Jurkat, Clone E6-1 (cell line): ENCODE data around the gene SRGAP3.

Experiments used
- DNase-seq: peaks from one replicate; pipeline ENCODE4 v3.0.0-alpha.2; 2011; ENCODE audit warnings: low read depth, low spot score
- H3K4me3 ChIP-seq: 2 replicates; pipeline ENCODE4 v1.5.1; 2011; ENCODE audit warnings: mild to moderate bottlenecking, low read length, control low read depth, moderate library complexity

The SRGAP3 gene

GRCh38 chr3:8975081-8976020, 274.1 kb downstream of the SRGAP3 start:
- no peak for DNase-seq
- no peak overlapping the region for H3K4me3 ChIP-seq

DNA sequence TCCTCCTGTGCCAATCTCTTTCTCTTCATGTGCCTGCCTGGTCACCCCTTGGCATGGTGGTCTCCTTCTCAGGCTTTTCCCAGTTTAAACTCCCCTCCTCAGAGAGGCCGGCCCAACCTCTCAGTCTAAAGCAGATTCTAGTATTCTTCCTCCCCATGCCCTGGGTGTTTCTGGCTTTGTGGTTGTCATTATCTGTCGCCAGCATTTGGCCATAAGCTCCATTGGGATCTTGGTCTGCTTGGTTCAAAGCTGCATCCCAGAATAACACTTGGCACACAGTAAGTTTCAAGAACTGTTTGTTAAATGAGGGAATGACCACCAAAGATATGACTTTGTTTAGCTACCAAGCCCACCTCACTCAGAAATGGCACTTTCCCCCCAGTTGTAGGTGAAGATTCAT, 275.0 kb downstream of the SRGAP3 start:
- H3K4me3 ChIP-seq: no peak overlapping the region
- no peak for DNase-seq

DNA sequence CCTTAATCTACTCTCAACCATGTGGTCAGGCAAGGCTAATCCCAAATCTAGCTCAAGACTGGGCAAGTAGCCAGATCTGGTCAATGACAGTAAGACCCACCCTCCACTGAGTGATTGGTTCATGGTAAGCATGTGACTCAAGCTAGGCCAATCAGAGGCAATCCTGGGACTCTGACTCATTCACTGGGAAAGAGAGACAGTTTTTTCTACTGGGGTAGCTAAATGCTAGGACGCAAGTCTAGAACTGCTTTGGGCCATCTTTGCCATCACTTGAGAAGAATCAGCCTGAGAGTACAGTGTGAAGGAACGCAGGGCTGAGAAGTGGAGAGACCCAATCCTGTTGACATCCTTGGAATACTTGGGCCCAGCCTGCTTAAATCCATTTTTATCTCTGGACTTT, 276.8 kb downstream of the SRGAP3 start:
- DNase-seq: no peak

DNA sequence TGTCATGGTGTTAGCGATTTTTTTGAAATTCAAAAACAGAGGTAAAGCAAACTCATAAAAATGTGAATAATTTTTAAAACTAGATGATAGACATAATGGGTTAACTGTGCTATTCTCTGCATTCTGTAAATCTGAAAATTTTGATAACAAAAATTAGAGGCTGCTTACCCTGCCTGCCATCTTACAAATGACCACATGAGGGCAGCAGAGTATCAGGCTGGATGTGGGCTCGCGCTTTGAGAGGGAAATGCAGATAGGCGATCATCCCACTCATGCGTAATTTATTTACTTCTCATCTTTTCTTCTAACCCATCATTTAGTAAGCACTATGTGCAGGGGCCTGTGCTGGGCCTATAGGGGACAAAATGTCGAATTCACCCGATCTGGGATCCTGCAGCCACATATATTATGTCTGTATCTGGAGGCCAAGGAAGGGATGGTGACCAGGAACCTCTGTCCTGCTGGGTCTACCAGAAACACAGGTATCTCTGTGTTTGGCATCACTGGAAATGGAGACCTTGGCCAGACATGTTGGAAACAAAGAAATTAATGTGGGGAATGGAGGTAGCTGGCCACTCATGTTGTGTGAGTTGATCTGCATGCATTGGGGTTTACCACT, 278.4 kb downstream of the SRGAP3 start:
- DNase-seq: peak; percentile 67
- no peak overlapping the region for H3K4me3 ChIP-seq

More for the DNA sequence above, 276.8 kb downstream of the SRGAP3 start:
- no peak overlapping the region for H3K4me3 ChIP-seq

- no peak for DNase-seq
Measured at GRCh38 chr3:8969241-8969640, 280.2 kb downstream of the SRGAP3 start.

DNA sequence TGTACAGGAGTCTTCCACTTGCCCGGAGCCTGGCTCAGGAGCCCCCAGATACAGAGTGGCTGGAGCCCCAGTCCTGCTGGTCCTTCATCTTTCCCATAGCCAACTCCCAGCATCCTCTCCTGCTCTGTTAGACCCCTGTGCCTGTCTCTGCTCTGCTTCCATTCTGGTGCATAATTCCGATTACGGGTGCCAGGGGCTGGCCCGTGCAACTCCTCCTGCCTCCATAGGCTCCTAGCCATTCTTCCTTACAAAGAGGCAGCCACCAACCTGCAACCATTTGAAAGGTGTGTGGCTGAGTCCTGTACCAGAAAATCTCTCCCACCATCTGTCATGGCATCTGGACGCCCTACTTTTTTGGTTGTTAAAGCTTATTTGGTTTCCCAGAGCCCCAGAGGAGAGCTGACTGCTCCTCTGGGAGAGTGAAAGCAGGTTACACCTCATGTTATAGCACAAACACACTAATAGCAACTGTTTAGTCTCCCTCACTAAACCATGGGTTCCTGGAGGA, 281.0 kb downstream of the SRGAP3 start:
- H3K4me3 ChIP-seq: no peak overlapping the region
- DNase-seq: no peak

More at GRCh38 chr3:8969241-8969640, 280.2 kb downstream of the SRGAP3 start:
- no peak overlapping the region for H3K4me3 ChIP-seq

DNA sequence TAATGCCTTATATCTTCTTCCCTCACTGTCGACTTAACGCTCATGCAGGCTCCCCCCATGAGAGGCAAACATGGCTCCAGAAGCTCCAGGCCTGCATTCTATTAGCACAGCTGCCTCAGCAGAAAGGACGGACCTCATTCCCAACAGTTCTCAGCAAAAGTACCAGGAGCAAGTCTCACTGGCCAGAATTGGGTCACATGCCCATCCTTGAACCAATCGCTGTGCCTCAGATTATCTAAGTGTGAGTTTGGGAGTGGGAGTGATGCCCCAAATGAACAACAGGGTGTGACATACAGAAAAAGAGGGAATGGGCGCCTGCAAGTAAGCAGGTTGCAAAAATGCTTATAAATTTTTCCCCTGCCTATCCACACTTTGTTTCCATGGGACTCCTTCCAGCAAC, 281.9 kb downstream of the SRGAP3 start:
- DNase-seq: no peak
- H3K4me3 ChIP-seq: no peak overlapping the region

DNA sequence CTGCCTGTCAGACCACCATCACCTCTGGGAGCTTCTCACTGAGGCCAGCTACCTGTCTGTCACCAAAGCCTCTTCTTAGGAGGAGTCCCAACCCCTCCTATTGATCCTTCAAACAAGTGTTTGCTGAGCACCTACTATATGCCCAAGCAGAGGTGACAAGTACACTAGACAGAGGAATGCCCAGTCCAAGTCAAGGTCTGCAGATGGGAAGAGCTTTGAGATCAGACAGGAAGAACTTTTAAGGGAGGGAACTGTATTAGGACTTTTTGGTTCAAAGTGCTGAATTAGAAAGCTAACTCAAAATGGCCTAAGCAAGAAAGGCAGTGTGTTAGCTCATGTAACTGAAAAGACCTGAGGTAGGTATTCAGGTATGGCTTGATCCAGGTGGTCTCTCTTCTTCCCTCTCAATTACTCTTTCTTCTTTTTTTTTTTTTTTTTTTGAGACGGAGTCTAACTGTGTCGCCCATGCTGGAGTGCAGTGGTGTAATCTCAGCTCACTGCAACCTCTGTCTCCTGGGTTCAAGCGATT, 282.6 kb downstream of the SRGAP3 start:
- no peak overlapping the region for H3K4me3 ChIP-seq
- no peak for DNase-seq

DNA sequence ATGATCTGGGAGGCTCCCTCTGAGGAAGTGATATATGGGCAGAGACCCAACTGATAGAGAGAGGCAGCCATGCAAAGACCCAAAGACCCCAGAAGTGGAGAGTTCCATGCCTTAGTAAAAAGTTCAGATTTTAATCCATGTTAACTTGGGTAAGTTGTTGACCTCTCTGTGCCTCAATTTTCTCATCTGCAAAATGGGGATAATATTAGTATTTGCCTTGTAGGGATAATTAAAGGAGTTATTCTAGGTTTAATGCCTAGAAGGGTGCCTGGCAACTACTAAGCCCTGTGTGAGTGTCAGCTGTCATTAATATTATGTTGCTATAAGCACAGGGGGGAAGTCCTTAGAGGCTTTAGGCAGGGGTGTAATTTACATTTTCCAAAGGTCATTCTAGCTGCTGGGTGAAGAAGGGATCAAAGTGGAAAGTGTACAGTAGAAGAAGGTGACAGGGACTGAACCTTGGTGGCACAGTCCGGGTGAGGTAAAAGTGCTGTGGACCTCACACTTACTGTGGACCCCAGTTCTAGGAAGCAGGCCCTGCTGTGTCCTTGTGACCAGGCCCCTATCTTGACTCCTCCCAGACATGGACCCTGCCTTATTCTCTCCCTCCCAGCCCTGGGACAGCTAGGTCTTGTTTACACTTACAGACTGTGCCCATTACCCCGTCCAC, 283.2 kb downstream of the SRGAP3 start:
- H3K4me3 ChIP-seq: no peak overlapping the region
- no peak for DNase-seq

GRCh38 chr3:8964436-8965370, 284.7 kb downstream of the SRGAP3 start:
- DNase-seq: no peak
- no peak overlapping the region for H3K4me3 ChIP-seq

- H3K4me3 ChIP-seq: peak within 1 kb of the TSS; percentile 59
- DNase-seq: peak; percentile 88
Measured at GRCh38 chr3:8963137-8963853, 286.2 kb downstream of the SRGAP3 start, which contains the start of gene RAD18. TSS of gene RAD18 (minus strand) at chr3:8963472. CDS start at chr3:8963385, 87 bp downstream.

GRCh38 chr3:8962226-8962861, 287.1 kb downstream of the SRGAP3 start:
- H3K4me3 ChIP-seq: peak overlapping the region; percentile 59
- DNase-seq: no peak

GRCh38 chr3:8959668-8960067, 289.8 kb downstream of the SRGAP3 start:
- H3K4me3 ChIP-seq: no peak overlapping the region
- DNase-seq: no peak

DNA sequence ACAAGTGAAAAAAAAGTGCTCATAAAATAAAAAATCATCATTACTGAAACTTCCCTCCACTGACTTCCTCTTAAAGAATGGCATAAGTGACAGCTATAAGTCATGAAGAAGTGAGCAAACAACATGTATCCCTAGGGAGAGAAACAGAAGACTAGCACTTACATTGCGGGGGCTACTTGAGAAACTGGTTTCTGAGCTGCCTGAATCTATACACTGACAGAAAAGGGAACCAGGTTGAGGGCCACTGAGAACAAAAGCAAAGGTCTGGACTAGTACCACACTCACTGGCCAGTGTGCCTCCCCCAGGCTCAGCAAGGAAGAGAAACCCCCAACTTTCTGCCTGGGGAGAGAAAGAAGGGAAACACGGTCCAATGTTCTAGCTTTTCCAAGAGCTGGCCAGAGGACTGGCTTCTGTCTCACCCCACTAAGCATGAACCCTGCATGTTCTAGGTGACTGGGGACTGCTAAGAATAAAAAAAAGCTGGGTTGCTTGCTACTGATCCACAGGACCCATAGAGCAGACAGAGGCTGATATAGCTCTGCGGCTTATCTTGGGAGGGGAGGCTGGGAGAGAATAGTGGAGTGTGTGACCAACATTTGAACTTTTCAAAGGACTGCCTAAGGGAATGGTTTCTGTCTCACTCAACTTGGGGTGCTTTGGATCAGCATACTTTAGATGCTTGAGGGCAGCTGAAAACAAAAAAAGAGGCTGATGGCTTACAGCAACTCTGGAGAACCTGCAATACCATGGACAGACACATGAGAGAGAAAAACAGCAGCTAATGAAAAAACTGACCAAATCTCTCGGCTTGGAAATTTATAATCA, 294.3 kb downstream of the SRGAP3 start:
- no peak for DNase-seq
- no peak overlapping the region for H3K4me3 ChIP-seq

DNA sequence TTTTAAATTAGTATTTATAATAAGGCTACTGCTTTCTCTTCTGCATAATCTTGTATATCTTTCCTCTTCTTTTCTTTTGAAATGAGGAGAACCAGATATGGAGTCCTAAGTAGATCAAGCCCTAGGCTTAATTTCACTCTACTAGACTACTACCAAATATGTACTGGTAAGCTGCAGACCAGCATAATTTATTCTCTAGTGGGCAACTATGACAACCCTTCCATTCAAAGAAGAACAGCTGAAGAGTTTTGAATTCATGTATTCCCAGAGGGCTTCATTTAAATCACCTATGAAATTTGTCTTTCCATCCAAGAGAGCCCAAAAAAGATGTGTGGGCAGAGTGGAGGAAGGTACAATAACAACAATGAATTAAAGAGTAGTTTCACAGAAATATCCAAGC, 296.1 kb downstream of the SRGAP3 start:
- no peak overlapping the region for H3K4me3 ChIP-seq
- no peak for DNase-seq

DNA sequence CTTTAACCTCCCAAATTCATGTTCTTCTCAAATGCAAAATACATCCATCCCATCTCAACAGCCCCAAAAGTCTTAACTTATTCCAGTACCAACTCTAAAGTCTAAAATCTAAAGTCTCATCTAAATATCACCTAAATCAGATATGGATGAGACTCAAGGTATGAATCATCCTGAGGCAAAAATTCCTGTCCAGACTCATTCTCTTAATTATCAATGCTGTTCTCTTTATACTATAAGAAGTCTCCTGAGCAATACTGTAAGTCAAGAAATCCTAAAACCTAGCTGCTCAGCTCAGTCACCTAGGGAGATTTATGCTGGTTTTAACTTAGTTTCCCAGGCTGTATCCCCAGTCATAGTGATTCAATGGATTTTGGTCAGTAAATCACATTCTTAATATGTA, 297.3 kb downstream of the SRGAP3 start:
- DNase-seq: no peak

More for the DNA sequence above, 297.3 kb downstream of the SRGAP3 start:
- no peak overlapping the region for H3K4me3 ChIP-seq
